GM12878 (cell line): ENCODE data around the gene C17orf114.

Experiments
- ATAC-seq: fragments of 200-7000 bp; cut with Tn5 transposase; 3 replicates; pipeline ENCODE4 v1.9.1; 2020; ENCODE audit warnings: mild to moderate bottlenecking, moderate library complexity
- BruUV-seq: library from RNA; stranded (reverse); fragments of 400-500 nt; replicated peaks from 2 replicates; lab custom pipeline; 2021; lab: Mats Ljungman, UMichigan
- CTCF ChIA-PET: fragments of 300-600 bp; sonication (Branson Sonifier 250); formaldehyde crosslinking; extraction: SDS; loops from one replicate; lab custom pipeline; 2021; ENCODE audit warnings: inconsistent platforms; lab: Yijun Ruan, JAX
- POLR2A ChIA-PET: fragments of 350-600 bp; formaldehyde crosslinking; extraction: SDS; loops from one replicate; lab custom pipeline; 2021; ENCODE audit warnings: inconsistent platforms; lab: Charles Lee
- RAD21 ChIA-PET: fragments of 300-600 bp; sonication (Branson Sonifier 250); formaldehyde crosslinking; loops from one replicate; lab custom pipeline; 2023; ENCODE audit warnings: antibody characterized with exemption; ENCODE audit not compliant: unreplicated experiment; lab: Charles Lee
- SMC1A ChIA-PET: fragments of 300-600 bp; sonication (Branson Sonifier 250); formaldehyde crosslinking; loops from one replicate; lab custom pipeline; 2023; ENCODE audit not compliant: unreplicated experiment, uncharacterized antibody; lab: Charles Lee
- DNase-seq: peaks from one replicate; pipeline ENCODE4 v3.0.0-alpha.2; 2011; ENCODE audit warnings: low read depth, low spot score
- FAIRE-seq: peaks from 3 replicates; lab custom pipeline; 2011; peaks lifted over from hg19 to GRCh38; lab: Jason Lieb, UNC
- H2AFZ ChIP-seq: 2 replicates; pipeline ENCODE4 v1.6.0; 2011; ENCODE audit warnings: low read depth, low read length, control low read depth; ENCODE audit not compliant: control insufficient read depth
- H3K27ac ChIP-seq: 2 replicates; pipeline ENCODE4 v1.5.1; 2011; ENCODE audit warnings: control low read depth; ENCODE audit not compliant: control insufficient read depth, insufficient read depth
- H3K27me3 ChIP-seq, 2 experiments: replicated peaks in 1 of 2; 2 replicates each; pipeline versions ENCODE4 v1.6.0 to v1.6.1; 2011; ENCODE audit warnings: low read length in 1 of 2; ENCODE audit not compliant: control insufficient read depth in 2 of 2, insufficient read depth in 2 of 2
- H3K36me3 ChIP-seq, 2 experiments: 2 replicates each; pipeline ENCODE4 v1.5.1; 2011; ENCODE audit warnings: low read length in 1 of 2; ENCODE audit not compliant: control insufficient read depth in 2 of 2, insufficient read depth in 2 of 2
- H3K4me1 ChIP-seq: 2 replicates; pipeline ENCODE4 v1.6.1; 2011; ENCODE audit warnings: mild to moderate bottlenecking, low read length, moderate library complexity, mixed read lengths; ENCODE audit not compliant: control insufficient read depth, insufficient read depth
- H3K4me2 ChIP-seq: 2 replicates; pipeline ENCODE4 v1.6.0; 2011; ENCODE audit warnings: control low read depth; ENCODE audit not compliant: control insufficient read depth, insufficient read depth
- H3K4me3 ChIP-seq: fragments of 200-600 bp; sonication (generic); 2 replicates; pipeline ENCODE4 v1.5.1; 2016
- H3K79me2 ChIP-seq: 2 replicates; pipeline ENCODE4 v1.6.0; 2011; ENCODE audit warnings: low read length; ENCODE audit not compliant: control insufficient read depth, insufficient read depth
- H3K9ac ChIP-seq: 2 replicates; pipeline ENCODE4 v1.8.0; 2011; ENCODE audit warnings: low read length, control low read depth, mixed read lengths; ENCODE audit not compliant: control insufficient read depth, insufficient read depth
- H3K9me3 ChIP-seq: replicated peaks from 3 replicates; pipeline ENCODE4 v1.5.1; 2011; ENCODE audit warnings: mild to moderate bottlenecking, low read length; ENCODE audit not compliant: control insufficient read depth, insufficient read depth
- H4K20me1 ChIP-seq: 2 replicates; pipeline ENCODE4 v1.6.0; 2011; ENCODE audit not compliant: control insufficient read depth, insufficient read depth
- CBX5 ChIP-seq: sonication (generic); IDR thresholded peaks from 2 replicates; pipeline ENCODE4 v1.6.1; 2016; ENCODE audit warnings: low read depth, moderate library complexity, mild to moderate bottlenecking, inconsistent platforms
- CREB1 ChIP-seq: IDR thresholded peaks from 2 replicates; pipeline ENCODE4 v1.6.1; 2012; ENCODE audit warnings: low read depth, mild to moderate bottlenecking, inconsistent platforms
- CREM ChIP-seq: IDR thresholded peaks from 2 replicates; pipeline ENCODE4 v1.6.1; 2014; ENCODE audit warnings: antibody characterized with exemption, low read depth
- EGR1 ChIP-seq, 2 experiments: IDR thresholded peaks; 1 replicate in 1 of 2; 2 replicates in 1 of 2; pipeline ENCODE4 v1.6.1; 2011 to 2012; ENCODE audit warnings: low read depth in 2 of 2, low read length in 2 of 2, borderline replicate concordance in 1 of 2, mild to moderate bottlenecking in 1 of 2, moderate library complexity in 1 of 2
- EP300 ChIP-seq, 2 experiments: fragments of 150-350 bp in 1 of 2; IDR thresholded peaks; 2 replicates each; pipeline ENCODE4 v1.6.1; 2011 to 2012; ENCODE audit warnings: low read depth in 2 of 2, low read length in 2 of 2, borderline replicate concordance in 1 of 2, improper control_type of control experiment in 1 of 2, inconsistent platforms in 1 of 2; ENCODE audit not compliant: control insufficient read depth in 1 of 2
- IRF3 ChIP-seq: fragments of 450-650 bp; IDR thresholded peaks from 2 replicates; pipeline ENCODE4 v1.6.1; 2014; ENCODE audit warnings: mild to moderate bottlenecking
- LARP7 ChIP-seq: fragments of 450-650 bp; IDR thresholded peaks from 2 replicates; pipeline ENCODE4 v1.6.1; 2017; ENCODE audit warnings: mild to moderate bottlenecking
- MEF2B ChIP-seq: fragments of 450-650 bp; IDR thresholded peaks from 2 replicates; pipeline ENCODE4 v1.6.1; 2018; ENCODE audit warnings: mild to moderate bottlenecking, moderate library complexity; ENCODE audit not compliant: partially characterized antibody, poor library complexity, severe bottlenecking
- PML ChIP-seq: IDR thresholded peaks from 2 replicates; pipeline ENCODE4 v1.6.1; 2012; ENCODE audit warnings: low read length, inconsistent platforms
- RAD51 ChIP-seq: fragments of 450-650 bp; IDR thresholded peaks from 2 replicates; pipeline ENCODE4 v1.6.1; 2016; ENCODE audit warnings: moderate library complexity, mild to moderate bottlenecking, inconsistent platforms
- RCOR1 ChIP-seq: conservative IDR thresholded peaks from 2 replicates; pipeline ENCODE4 v1.6.1; 2012; ENCODE audit warnings: low read depth, low read length, improper control_type of control experiment
- YY1 ChIP-seq: IDR thresholded peaks from 2 replicates; pipeline ENCODE4 v1.6.1; 2011; ENCODE audit warnings: low read depth, mild to moderate bottlenecking, low read length
- ZBTB4 ChIP-seq: fragments of 450-650 bp; formaldehyde crosslinking; IDR thresholded peaks from 2 replicates; pipeline ENCODE4 v1.4.0; 2022; ENCODE audit warnings: mild to moderate bottlenecking, moderate library complexity
- ZNF207 ChIP-seq: fragments of 450-650 bp; IDR thresholded peaks from 2 replicates; pipeline ENCODE4 v1.6.1; 2014; ENCODE audit warnings: antibody characterized with exemption, mild to moderate bottlenecking, borderline replicate concordance
- WGBS: methylation state at CpG from one replicate; pipeline ENCODE4 v1.1.6; 2016; ENCODE audit warnings: low lambda C conversion rate; ENCODE audit not compliant: insufficient replicate concordance, insufficient coverage; ENCODE audit errors: missing lambda C conversion rate; 5-methylcytosine and 5-hydroxymethylcytosine counted together
- in situ Hi-C: fragments of 300-500 bp; cut with MboI; formaldehyde crosslinking; loops from 9 replicates; pipeline ENCODE4 v1.14.3; 2018; ENCODE audit warnings: mixed read lengths
- intact Hi-C: fragments of 100-400 bp; cut with micrococcal nuclease; formaldehyde crosslinking; loops from one replicate; pipeline ENCODE4 v1.14.2; 2022; ENCODE audit not compliant: unreplicated experiment

The C17orf114 gene

GRCh38 chr17:4789701-4789950 lies 12.5 kb downstream of the C17orf114 start:
- H3K27me3 ChIP-seq = peaks cover 16 to 18% of the 10 kb centered on the region in 2 experiments
- in situ Hi-C loops = no loop called here
- ATAC-seq (no peak), FAIRE-seq (no peak), DNase-seq (no peak)
- no peaks in the 10 kb centered on the region for H3K9me3 ChIP-seq
- no peak for TF ChIP-seq ZBTB4 (CRISPR knock-in tag)
- TF ChIP-seq PML = no peak
- no peak for TF ChIP-seq CBX5
- no peak for TF ChIP-seq RAD51
- no peak for TF ChIP-seq ZNF207
- TF ChIP-seq EP300 (IDR thresholded peaks at IDR 0.05; ENCODE audit: borderline replicate concordance in 1 of 2, control insufficient read depth in 1 of 2, low read depth in 2 of 2, low read length in 2 of 2) = no peak
- TF ChIP-seq IRF3 = no peak
- no peak for TF ChIP-seq CREB1
- no peak for TF ChIP-seq CREM
- no peak for TF ChIP-seq LARP7
- 0 out of 2 replicates have a peak, but pooled peaks have one; percentile 13 for TF ChIP-seq RCOR1
- peak; percentile 78 for TF ChIP-seq YY1
- TF ChIP-seq MEF2B = peak; percentile 72
- peak in 1 of 2 experiments; percentile 72; a peak in 2 of 3 replicates for TF ChIP-seq EGR1 (IDR thresholded peaks at IDR 0.05; ENCODE audit: borderline replicate concordance in 1 of 2, low read depth in 2 of 2, low read length in 2 of 2)
- peaks cover 12% of the 10 kb centered on the region for H3K4me1 ChIP-seq
- 0% methylated on average over 17 of the region's 25 CpGs for WGBS
- H3K4me2 ChIP-seq = peak overlapping the region; percentile 98
- ChIA-PET RAD21 (interaction anchor here (0.8 to 2.0 kb wide), 9 partner anchors 17 to 222 kb away, joined by 3 to 14 read pairs (median 6); partner anchors contain the start of genes ARRB2, MED11 and PLD2), POLR2A (interaction anchor here (1.1 to 1.8 kb wide), 3 partner anchors 17 to 80 kb away, joined by 3 to 14 read pairs (median 6); partner anchors contain the start of genes ARRB2 and PLD2), CTCF (interaction anchor here (1.1 to 2.7 kb wide), 19 partner anchors 10 to 240 kb away, joined by 3 to 16 read pairs (median 5); partner anchors contain the start of genes ARRB2, MED11 and PLD2), SMC1A (interaction anchor here (0.9 to 2.1 kb wide), 7 partner anchors 11 to 98 kb away, joined by 3 to 9 read pairs (median 4); partner anchors contain the start of gene ARRB2)
- intact Hi-C loops = loop anchor here (5.0 to 10.0 kb wide), 2 partner anchors 55 to 77 kb away; partner anchors contain the start of genes ARRB2, CXCL16, MED11 and ZMYND15
- H2AFZ ChIP-seq = peak overlapping the region; percentile 66
- no peaks in the 10 kb centered on the region for H4K20me1 ChIP-seq
- BruUV-seq = no TSS peak
- H3K4me3 ChIP-seq = peak overlapping the region; percentile 79
- no peaks in the 10 kb centered on the region for H3K36me3 ChIP-seq
- no peaks in the 10 kb centered on the region for H3K79me2 ChIP-seq
- H3K9ac ChIP-seq = no peak overlapping the region; the same call in 1 of the 2 replicates
- H3K27ac ChIP-seq = no peak overlapping the region
